AG09319 (cell line): ENCODE data around the gene PFDN1.

Experiments
- DNase-seq: peaks from one replicate; pipeline ENCODE4 v3.0.0-alpha.2; 2010; ENCODE audit warnings: low read depth; ENCODE audit errors: extremely low read depth
- CTCF ChIP-seq: IDR thresholded peaks from 2 replicates; pipeline ENCODE4 v1.5.1; 2011; ENCODE audit warnings: low read depth, mild to moderate bottlenecking, inconsistent platforms, low read length, moderate library complexity

The PFDN1 gene

GRCh38 chr5:140243706-140244250 lies 59.1 kb downstream of the PFDN1 start:
- no peak for DNase-seq
- TF ChIP-seq CTCF = no peak

GRCh38 chr5:140242890-140243585 lies 59.9 kb downstream of the PFDN1 start:
- no peak for TF ChIP-seq CTCF
- no peak for DNase-seq

GRCh38 chr5:140242099-140242498 lies 60.8 kb downstream of the PFDN1 start:
- TF ChIP-seq CTCF = peak; percentile 2

GRCh38 chr5:140240987-140241706 lies 61.8 kb downstream of the PFDN1 start:
- DNase-seq = peak; percentile 65
- TF ChIP-seq CTCF = no peak

More at GRCh38 chr5:140242099-140242498, 60.8 kb downstream of the PFDN1 start:
- DNase-seq = no peak

- peak; percentile 71 for TF ChIP-seq CTCF
- no peak for DNase-seq
Measured at GRCh38 chr5:140239939-140240700, 62.8 kb downstream of the PFDN1 start.

- no peak for TF ChIP-seq CTCF
Measured at GRCh38 chr5:140239461-140239860, 63.4 kb downstream of the PFDN1 start.

GRCh38 chr5:140238756-140239155 lies 64.1 kb downstream of the PFDN1 start:
- DNase-seq = no peak
- TF ChIP-seq CTCF = no peak

More at GRCh38 chr5:140239461-140239860, 63.4 kb downstream of the PFDN1 start:
- DNase-seq = no peak
